Activated T-helper 1 cell treated with anti-CD3 and anti-CD28 coated beads, Interleukin-12 subunit alpha, Interleukin-12 subunit beta, Interleukin-2, Interleukin-4 antibody, amounts not matched to agents 30 ng/mL and 10 ng/mL and 1 ng/mL, durations not matched to agents 14 hours and 24 hours and 36 hours (primary cell): ENCODE measurements around the gene BANP. TPM values are rescaled to one million over a fixed set of nuclear protein-coding genes. Genes with fewer than 3 reads are reported as not detected.
"Not testable (repeated sequence)": the region's sequence is repeated elsewhere in the genome, so short reads cannot be mapped to it uniquely, and the experiment has no call there.

Source experiments
- DNase-seq: peaks from one replicate; pipeline ENCODE4 v3.0.0; 2021; ENCODE audit warnings: low spot score
- H3K27ac Mint-ChIP-seq: one replicate; pipeline ENCODE4 v1.8.0; 2021; ENCODE audit warnings: mild to moderate bottlenecking, mixed read lengths
- H3K27me3 Mint-ChIP-seq: one replicate; pipeline ENCODE4 v1.8.0; 2022; ENCODE audit warnings: mild to moderate bottlenecking, moderate library complexity, mixed read lengths; ENCODE audit not compliant: insufficient read depth
- H3K36me3 Mint-ChIP-seq: one replicate; pipeline ENCODE4 v1.8.0; 2021; ENCODE audit warnings: low read depth, mixed read lengths
- H3K4me1 Mint-ChIP-seq: one replicate; pipeline ENCODE4 v1.8.0; 2021; ENCODE audit warnings: low read depth, mixed read lengths
- H3K4me3 Mint-ChIP-seq: one replicate; pipeline ENCODE4 v1.8.0; 2021; ENCODE audit warnings: mild to moderate bottlenecking, moderate library complexity, mixed read lengths
- H3K9me3 Mint-ChIP-seq: one replicate; pipeline ENCODE4 v1.8.0; 2021; ENCODE audit warnings: mixed read lengths
- intact Hi-C: fragments of 100-400 bp; cut with micrococcal nuclease; formaldehyde crosslinking; loops from one replicate; pipeline ENCODE4 v1.15.1; 2024
- total RNA-seq: library from RNA; stranded (reverse); gene quantifications from 2 replicates; pipeline ENCODE4 v1.2.3, GENCODE V29; 2022

Gene BANP
- total RNA-seq, 1 donor from 2014 or later, result 35.5 TPM

GRCh38 chr16:87970186-87970585 is 19.0 kb downstream of the BANP start:
- Mint-ChIP-seq H3K4me1 (peaks cover 17% of the 10 kb centered on the region), H3K27ac (no peak overlapping the region)
- DNase-seq, result no peak

DNA sequence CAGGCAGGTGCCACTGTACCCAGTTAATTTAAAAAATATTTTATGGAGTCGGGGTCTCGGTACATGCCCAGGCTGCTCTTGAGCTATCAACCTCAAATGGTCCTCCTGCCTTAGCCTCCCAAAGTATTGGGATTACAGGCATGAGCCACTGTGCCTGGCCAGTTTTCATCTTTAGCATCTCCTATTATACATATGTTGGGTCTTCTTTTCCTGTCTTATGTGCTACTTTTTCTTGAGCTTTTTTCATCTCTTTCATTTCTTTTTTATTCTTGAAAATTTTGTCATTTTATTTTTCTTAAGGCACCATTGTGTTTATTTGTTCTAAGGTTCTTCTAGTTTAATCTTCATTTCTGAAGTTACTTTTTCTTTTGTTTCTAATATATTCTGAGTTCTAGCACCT is 20.7 kb downstream of the BANP start:
- peaks cover 39% of the 10 kb centered on the region for H3K36me3 Mint-ChIP-seq
- peaks cover 31% of the 10 kb centered on the region for H3K9me3 Mint-ChIP-seq
- no peak for DNase-seq
- H3K27ac Mint-ChIP-seq, result no peak overlapping the region
- H3K4me1 Mint-ChIP-seq, result peaks cover 14% of the 10 kb centered on the region
- intact Hi-C loops, result no loop called here
- H3K4me3 Mint-ChIP-seq, result no peak overlapping the region
- no peaks in the 10 kb centered on the region for H3K27me3 Mint-ChIP-seq

More at GRCh38 chr16:87970186-87970585, 19.0 kb downstream of the BANP start:
- Mint-ChIP-seq H3K36me3 (peaks cover 35% of the 10 kb centered on the region), H3K27me3 (no peaks in the 10 kb centered on the region), H3K9me3 (peaks cover 31% of the 10 kb centered on the region), H3K4me3 (no peak overlapping the region)
- intact Hi-C loops, result no loop called here

- H3K4me3 Mint-ChIP-seq, result no peak overlapping the region
- peaks cover 41% of the 10 kb centered on the region for H3K36me3 Mint-ChIP-seq
- H3K27me3 Mint-ChIP-seq, result no peaks in the 10 kb centered on the region
- H3K27ac Mint-ChIP-seq, result no peak overlapping the region
- no peak for DNase-seq
- H3K4me1 Mint-ChIP-seq, result peaks cover 16% of the 10 kb centered on the region
- peaks cover 31% of the 10 kb centered on the region for H3K9me3 Mint-ChIP-seq
- intact Hi-C loops, result no loop called here
Observed at GRCh38 chr16:87973717-87974116, 22.5 kb downstream of the BANP start.

- no peak overlapping the region for H3K27ac Mint-ChIP-seq
- H3K9me3 Mint-ChIP-seq, result peaks cover 31% of the 10 kb centered on the region
- no peak overlapping the region for H3K4me3 Mint-ChIP-seq
- H3K36me3 Mint-ChIP-seq, result peaks cover 45% of the 10 kb centered on the region
- peaks cover 21% of the 10 kb centered on the region for H3K4me1 Mint-ChIP-seq
- intact Hi-C loops, result no loop called here
- H3K27me3 Mint-ChIP-seq, result no peaks in the 10 kb centered on the region
- DNase-seq, result no peak
Observed at GRCh38 chr16:87974178-87974577, 22.9 kb downstream of the BANP start.

- H3K4me1 Mint-ChIP-seq, result peaks cover 41% of the 10 kb centered on the region
- H3K4me3 Mint-ChIP-seq, result no peak overlapping the region
- peaks cover 16% of the 10 kb centered on the region for H3K9me3 Mint-ChIP-seq
- intact Hi-C loops, result no loop called here
- peaks cover 41% of the 10 kb centered on the region for H3K36me3 Mint-ChIP-seq
- DNase-seq, result no peak
- H3K27ac Mint-ChIP-seq, result no peak overlapping the region
- H3K27me3 Mint-ChIP-seq, result no peaks in the 10 kb centered on the region
Observed at GRCh38 chr16:87976665-87977064, 25.4 kb downstream of the BANP start.

GRCh38 chr16:87978127-87978526 is 26.9 kb downstream of the BANP start:
- peaks cover 2% of the 10 kb centered on the region for H3K9me3 Mint-ChIP-seq
- H3K4me3 Mint-ChIP-seq, result no peak overlapping the region
- H3K36me3 Mint-ChIP-seq, result peaks cover 42% of the 10 kb centered on the region
- intact Hi-C loops, result no loop called here
- no peak for DNase-seq
- no peak overlapping the region for H3K27ac Mint-ChIP-seq
- H3K27me3 Mint-ChIP-seq, result no peaks in the 10 kb centered on the region
- peaks cover 56% of the 10 kb centered on the region for H3K4me1 Mint-ChIP-seq

DNA sequence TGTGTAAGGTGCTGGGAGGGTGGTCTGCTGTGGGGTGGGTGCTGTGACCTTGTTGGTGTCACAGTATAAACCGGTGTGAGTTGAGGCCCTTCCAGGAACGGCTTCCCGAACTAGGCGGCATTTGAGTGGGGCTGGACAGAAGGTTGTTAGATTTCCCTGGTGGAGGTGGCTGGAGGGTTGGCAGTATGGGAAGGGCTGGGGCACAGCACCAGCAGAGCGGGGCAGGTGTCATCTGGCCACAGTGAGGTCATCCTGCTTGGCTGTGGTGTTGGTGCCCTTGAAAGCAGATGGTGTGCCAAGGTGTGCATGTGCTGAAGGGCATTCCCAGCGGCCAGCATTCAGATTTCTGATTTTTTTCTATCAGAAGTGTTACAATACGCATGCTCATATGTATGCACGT is 28.1 kb downstream of the BANP start:
- Mint-ChIP-seq H3K9me3 (no peaks in the 10 kb centered on the region), H3K27ac (peak overlapping the region; percentile 8), H3K4me3 (no peak overlapping the region), H3K36me3 (peaks cover 43% of the 10 kb centered on the region), H3K4me1 (peaks cover 62% of the 10 kb centered on the region), H3K27me3 (no peaks in the 10 kb centered on the region)
- DNase-seq, result no peak
- intact Hi-C loops, result no loop called here

GRCh38 chr16:87979911-87980630 is 28.8 kb downstream of the BANP start:
- DNase-seq, H3K9me3 Mint-ChIP-seq, intact Hi-C loops, H3K27me3 Mint-ChIP-seq: not testable (repeated sequence)
- peak overlapping the region; percentile 23 for H3K4me3 Mint-ChIP-seq
- peaks cover 68% of the 10 kb centered on the region for H3K4me1 Mint-ChIP-seq
- peak overlapping the region; percentile 69 for H3K27ac Mint-ChIP-seq
- H3K36me3 Mint-ChIP-seq, result peaks cover 48% of the 10 kb centered on the region

GRCh38 chr16:87981376-87981775 is 30.1 kb downstream of the BANP start:
- H3K36me3 Mint-ChIP-seq, result peaks cover 55% of the 10 kb centered on the region
- H3K4me3 Mint-ChIP-seq, result peak overlapping the region; percentile 38

DNA sequence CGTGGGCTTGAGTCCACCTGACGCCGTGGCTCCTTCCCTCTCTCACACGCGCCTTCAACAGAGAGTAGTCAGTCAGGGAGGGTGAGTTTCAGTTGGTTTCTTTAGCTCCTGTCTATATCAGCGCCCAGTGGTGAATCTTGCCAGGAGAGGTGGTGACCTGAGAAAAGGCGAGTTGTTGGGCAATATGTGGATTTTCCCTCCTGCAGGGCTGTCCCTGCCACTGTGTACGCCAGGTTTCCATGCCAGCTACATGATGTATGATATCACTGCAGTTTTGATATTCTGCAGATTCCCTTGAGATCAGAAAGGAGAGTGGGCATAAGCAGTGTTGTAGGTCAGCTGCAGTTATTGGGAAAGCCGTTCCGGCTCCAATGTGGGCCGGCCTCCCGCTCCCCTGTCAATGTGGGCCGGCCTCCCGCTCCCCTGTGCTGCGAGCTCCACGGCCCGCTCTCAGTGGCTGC is 31.4 kb downstream of the BANP start:
- peaks cover 70% of the 10 kb centered on the region for H3K4me1 Mint-ChIP-seq
- intact Hi-C loops, result loop anchor here (1.0 kb wide), 1 partner anchor 107 kb away; no protein-coding TSS in a partner anchor
- peaks cover 57% of the 10 kb centered on the region for H3K36me3 Mint-ChIP-seq
- peak overlapping the region; percentile 49 for H3K4me3 Mint-ChIP-seq
- peak overlapping the region; percentile 63 for H3K27ac Mint-ChIP-seq
- DNase-seq, result no peak
- no peaks in the 10 kb centered on the region for H3K9me3 Mint-ChIP-seq
- no peaks in the 10 kb centered on the region for H3K27me3 Mint-ChIP-seq

More at GRCh38 chr16:87981376-87981775, 30.1 kb downstream of the BANP start:
- Mint-ChIP-seq H3K4me1 (peaks cover 72% of the 10 kb centered on the region), H3K27ac (peak overlapping the region; percentile 64)
- peak; percentile 52 for DNase-seq
- not testable (repeated sequence) for H3K9me3 Mint-ChIP-seq, H3K27me3 Mint-ChIP-seq
- intact Hi-C loops, result loop anchor here (1.0 kb wide), 2 partner anchors 18 to 25 kb away; no protein-coding TSS in a partner anchor

- Mint-ChIP-seq H3K4me1 (peaks cover 70% of the 10 kb centered on the region), H3K27ac (peak overlapping the region; percentile 73), H3K36me3 (peaks cover 57% of the 10 kb centered on the region), H3K4me3 (peak overlapping the region; percentile 49)
- intact Hi-C loops, result loop anchor here (1.0 kb wide), 1 partner anchor 108 kb away; no protein-coding TSS in a partner anchor
- not testable (repeated sequence) for H3K27me3 Mint-ChIP-seq, H3K9me3 Mint-ChIP-seq, DNase-seq
Observed at GRCh38 chr16:87983072-87983736, 32.0 kb downstream of the BANP start.

GRCh38 chr16:87983737-87984097 is 32.5 kb downstream of the BANP start:
- peaks cover 68% of the 10 kb centered on the region for H3K4me1 Mint-ChIP-seq
- not testable (repeated sequence) for H3K27me3 Mint-ChIP-seq, DNase-seq, H3K9me3 Mint-ChIP-seq, H3K27ac Mint-ChIP-seq, H3K4me3 Mint-ChIP-seq
- peaks cover 55% of the 10 kb centered on the region for H3K36me3 Mint-ChIP-seq
- intact Hi-C loops, result loop anchor here (1.0 kb wide), 1 partner anchor 108 kb away; no protein-coding TSS in a partner anchor

DNA sequence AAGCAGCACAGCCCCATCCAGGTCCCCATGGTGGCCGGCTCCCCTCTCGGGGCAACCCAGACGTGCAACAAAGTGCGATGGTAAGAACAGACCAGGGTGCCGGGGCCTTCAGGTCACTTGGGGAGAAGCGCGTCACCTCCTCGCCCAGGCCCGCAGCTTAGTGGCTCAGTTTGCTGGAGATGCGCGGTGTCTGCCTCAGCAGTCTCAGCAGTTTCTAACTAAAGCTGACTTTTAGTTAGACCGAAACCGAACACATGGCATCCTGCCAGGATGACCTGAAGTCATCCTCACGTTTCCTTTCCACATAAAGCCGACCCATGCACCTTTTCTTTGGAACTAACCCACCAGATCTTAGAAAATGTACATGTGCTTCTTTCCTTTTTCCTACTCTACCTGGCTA is 32.9 kb downstream of the BANP start:
- intact Hi-C loops, H3K9me3 Mint-ChIP-seq, H3K27me3 Mint-ChIP-seq, DNase-seq, H3K4me3 Mint-ChIP-seq: not testable (repeated sequence)
- peaks cover 53% of the 10 kb centered on the region for H3K36me3 Mint-ChIP-seq
- peak overlapping the region; percentile 34 for H3K27ac Mint-ChIP-seq
- peaks cover 63% of the 10 kb centered on the region for H3K4me1 Mint-ChIP-seq
